ENCODE results near the gene COL11A2. TPM values are rescaled to one million over a fixed set of nuclear protein-coding genes. Genes with fewer than 3 reads are reported as not detected.
A peak's percentile ranks its signal among the peaks of the same experiment; 100 is the strongest.

The COL11A2 gene
- total RNA-seq, 1 donor from 2014 or later: 3.3 TPM

DNA sequence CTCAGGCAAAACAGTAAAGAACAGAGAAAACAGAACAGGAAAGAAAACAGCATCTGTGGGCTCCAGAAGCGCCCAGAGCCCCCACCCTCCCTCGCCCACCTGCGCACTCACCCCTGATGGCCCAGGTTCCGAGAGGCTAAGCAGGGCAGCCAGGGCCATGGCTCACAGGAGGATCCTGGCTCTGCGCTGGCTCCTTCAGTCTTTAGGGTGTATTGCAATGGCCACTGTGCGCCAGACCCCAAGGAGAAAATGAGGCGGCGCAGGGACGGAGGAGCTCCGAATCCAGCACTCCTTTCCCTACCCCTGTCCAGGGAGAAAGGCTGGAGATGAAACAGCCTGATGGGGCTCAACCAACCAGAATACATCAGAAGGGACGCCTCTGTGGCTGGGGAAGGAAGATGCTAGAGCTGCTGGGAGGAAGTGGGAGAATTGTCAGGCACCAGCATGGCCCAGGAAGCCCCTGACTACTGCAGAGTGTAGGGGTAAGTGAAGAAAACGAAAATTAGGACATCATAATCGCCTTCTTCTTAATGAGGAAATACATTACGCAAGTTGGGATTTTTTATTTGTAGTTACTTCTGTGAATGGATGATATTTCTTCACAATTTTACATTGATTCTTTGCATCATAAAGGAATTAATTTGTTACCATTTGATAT is 49.0 kb downstream of the COL11A2 start:
- H3K4me3 Mint-ChIP-seq (ENCODE audit: unreplicated experiment): no peak overlapping the region
- H3K27ac Mint-ChIP-seq (ENCODE audit: unreplicated experiment): no peak overlapping the region
- H3K27me3 Mint-ChIP-seq (ENCODE audit: unreplicated experiment): peaks cover 63% of the 10 kb centered on the region
- no peaks in the 10 kb centered on the region for H3K36me3 Mint-ChIP-seq (ENCODE audit: unreplicated experiment)
- TF ChIP-seq, protein P1, sequence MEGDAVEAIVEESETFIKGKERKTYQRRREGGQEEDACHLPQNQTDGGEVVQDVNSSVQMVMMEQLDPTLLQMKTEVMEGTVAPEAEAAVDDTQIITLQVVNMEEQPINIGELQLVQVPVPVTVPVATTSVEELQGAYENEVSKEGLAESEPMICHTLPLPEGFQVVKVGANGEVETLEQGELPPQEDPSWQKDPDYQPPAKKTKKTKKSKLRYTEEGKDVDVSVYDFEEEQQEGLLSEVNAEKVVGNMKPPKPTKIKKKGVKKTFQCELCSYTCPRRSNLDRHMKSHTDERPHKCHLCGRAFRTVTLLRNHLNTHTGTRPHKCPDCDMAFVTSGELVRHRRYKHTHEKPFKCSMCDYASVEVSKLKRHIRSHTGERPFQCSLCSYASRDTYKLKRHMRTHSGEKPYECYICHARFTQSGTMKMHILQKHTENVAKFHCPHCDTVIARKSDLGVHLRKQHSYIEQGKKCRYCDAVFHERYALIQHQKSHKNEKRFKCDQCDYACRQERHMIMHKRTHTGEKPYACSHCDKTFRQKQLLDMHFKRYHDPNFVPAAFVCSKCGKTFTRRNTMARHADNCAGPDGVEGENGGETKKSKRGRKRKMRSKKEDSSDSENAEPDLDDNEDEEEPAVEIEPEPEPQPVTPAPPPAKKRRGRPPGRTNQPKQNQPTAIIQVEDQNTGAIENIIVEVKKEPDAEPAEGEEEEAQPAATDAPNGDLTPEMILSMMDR (IDR thresholded peaks at IDR 0.05): peak; percentile 9
- no peaks in the 10 kb centered on the region for H3K4me1 Mint-ChIP-seq (ENCODE audit: unreplicated experiment)
- DNase-seq (ENCODE audit: extremely low spot score, unreplicated experiment): no peak
- H3K9me3 Mint-ChIP-seq (ENCODE audit: unreplicated experiment): no peaks in the 10 kb centered on the region

DNA sequence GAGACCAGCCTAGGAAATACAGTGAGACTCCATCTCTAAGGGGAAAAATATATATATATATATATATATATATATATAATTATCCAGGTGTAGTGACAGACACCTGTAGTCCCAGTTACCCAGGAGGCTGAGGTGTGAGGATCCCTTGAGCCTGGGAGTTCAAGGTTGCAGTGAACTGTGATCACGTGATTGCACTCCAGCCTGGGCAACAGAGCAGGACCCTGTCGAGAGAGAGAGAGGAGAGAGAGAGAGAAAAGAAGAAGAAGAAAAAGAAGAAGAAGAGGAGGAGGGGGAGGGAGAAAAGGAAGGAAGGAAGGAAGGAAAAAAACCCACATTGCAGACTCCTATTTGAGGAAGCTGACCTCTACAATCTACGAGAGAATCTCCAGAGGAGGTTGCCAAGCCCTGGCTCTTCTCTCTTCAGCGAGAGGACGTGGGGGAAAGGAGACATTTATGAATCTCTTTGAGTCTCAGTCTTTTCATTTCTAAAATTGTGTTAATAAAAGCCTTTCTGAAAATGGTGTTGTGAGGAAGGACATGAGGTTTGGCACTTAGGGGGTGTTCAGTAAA is 49.7 kb downstream of the COL11A2 start:
- TF ChIP-seq, protein P1 (IDR thresholded peaks at IDR 0.05): no peak
- no peaks in the 10 kb centered on the region for H3K36me3 Mint-ChIP-seq (ENCODE audit: unreplicated experiment)
- H3K4me3 Mint-ChIP-seq (ENCODE audit: unreplicated experiment): no peak overlapping the region
- no peak overlapping the region for H3K27ac Mint-ChIP-seq (ENCODE audit: unreplicated experiment)
- H3K4me1 Mint-ChIP-seq (ENCODE audit: unreplicated experiment): no peaks in the 10 kb centered on the region
- DNase-seq (ENCODE audit: extremely low spot score, unreplicated experiment): no peak
- H3K9me3 Mint-ChIP-seq (ENCODE audit: unreplicated experiment): no peaks in the 10 kb centered on the region
- H3K27me3 Mint-ChIP-seq (ENCODE audit: unreplicated experiment): peaks cover 59% of the 10 kb centered on the region

DNA sequence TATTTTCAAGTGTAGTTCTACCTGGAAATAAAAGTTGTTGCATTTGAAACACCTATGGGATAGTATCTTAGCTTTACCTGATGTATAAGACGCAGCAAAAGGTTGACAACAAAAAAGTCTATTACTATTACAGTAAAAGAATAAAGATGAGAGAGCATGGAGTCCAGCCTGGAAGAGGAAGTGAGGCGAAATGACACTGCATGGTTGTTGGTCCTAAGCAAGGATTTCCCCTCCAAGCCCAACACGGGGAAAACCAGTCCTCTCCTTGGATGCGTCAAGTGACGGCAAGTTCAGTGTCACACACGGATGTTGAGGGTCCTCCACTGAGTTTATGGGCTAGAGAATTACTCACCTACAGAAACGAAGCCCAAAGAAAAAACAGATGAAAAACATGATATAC is 51.7 kb downstream of the COL11A2 start:
- TF ChIP-seq, protein P1 (IDR thresholded peaks at IDR 0.05): no peak
- H3K4me1 Mint-ChIP-seq (ENCODE audit: unreplicated experiment): no peaks in the 10 kb centered on the region
- H3K27me3 Mint-ChIP-seq (ENCODE audit: unreplicated experiment): peaks cover 65% of the 10 kb centered on the region
- H3K4me3 Mint-ChIP-seq (ENCODE audit: unreplicated experiment): no peak overlapping the region
- H3K27ac Mint-ChIP-seq (ENCODE audit: unreplicated experiment): no peak overlapping the region
- no peak for DNase-seq (ENCODE audit: extremely low spot score, unreplicated experiment)
- no peaks in the 10 kb centered on the region for H3K36me3 Mint-ChIP-seq (ENCODE audit: unreplicated experiment)
- no peaks in the 10 kb centered on the region for H3K9me3 Mint-ChIP-seq (ENCODE audit: unreplicated experiment)

DNA sequence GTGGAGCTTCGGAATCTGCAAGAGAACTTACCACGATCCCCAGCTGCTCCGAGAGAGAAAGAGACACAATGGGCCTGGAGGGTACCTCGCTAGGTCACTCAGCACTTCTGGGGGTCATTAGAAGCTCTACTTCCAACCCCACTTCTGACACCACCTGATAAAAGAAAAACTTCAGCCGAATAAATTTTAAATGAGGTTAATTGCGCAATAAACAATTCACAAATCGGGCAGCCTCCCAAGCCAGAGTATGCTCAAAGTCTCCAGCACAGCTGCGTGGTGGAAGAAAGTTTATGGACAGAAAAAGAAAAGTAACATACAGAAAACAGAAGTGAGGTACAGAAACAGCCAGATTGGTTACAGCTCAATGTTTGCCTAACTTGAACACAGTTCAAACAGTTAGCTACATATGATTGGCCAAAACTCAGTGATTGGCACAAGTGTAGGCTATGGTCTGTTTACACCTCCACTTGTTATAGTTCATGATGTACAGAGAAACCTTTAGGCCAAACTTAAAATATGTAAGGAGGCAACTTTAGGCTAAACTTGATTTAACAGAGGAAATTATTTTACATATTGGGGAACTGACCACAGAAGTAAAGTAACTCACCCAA is 52.6 kb downstream of the COL11A2 start:
- Mint-ChIP-seq H3K27me3 (ENCODE audit: unreplicated experiment) (peaks cover 69% of the 10 kb centered on the region), H3K36me3 (ENCODE audit: unreplicated experiment) (no peaks in the 10 kb centered on the region), H3K9me3 (ENCODE audit: unreplicated experiment) (no peaks in the 10 kb centered on the region), H3K4me3 (ENCODE audit: unreplicated experiment) (no peak overlapping the region), H3K4me1 (ENCODE audit: unreplicated experiment) (no peaks in the 10 kb centered on the region), H3K27ac (ENCODE audit: unreplicated experiment) (no peak overlapping the region)
- DNase-seq (ENCODE audit: extremely low spot score, unreplicated experiment): no peak
- TF ChIP-seq, protein P1 (IDR thresholded peaks at IDR 0.05): no peak

DNA sequence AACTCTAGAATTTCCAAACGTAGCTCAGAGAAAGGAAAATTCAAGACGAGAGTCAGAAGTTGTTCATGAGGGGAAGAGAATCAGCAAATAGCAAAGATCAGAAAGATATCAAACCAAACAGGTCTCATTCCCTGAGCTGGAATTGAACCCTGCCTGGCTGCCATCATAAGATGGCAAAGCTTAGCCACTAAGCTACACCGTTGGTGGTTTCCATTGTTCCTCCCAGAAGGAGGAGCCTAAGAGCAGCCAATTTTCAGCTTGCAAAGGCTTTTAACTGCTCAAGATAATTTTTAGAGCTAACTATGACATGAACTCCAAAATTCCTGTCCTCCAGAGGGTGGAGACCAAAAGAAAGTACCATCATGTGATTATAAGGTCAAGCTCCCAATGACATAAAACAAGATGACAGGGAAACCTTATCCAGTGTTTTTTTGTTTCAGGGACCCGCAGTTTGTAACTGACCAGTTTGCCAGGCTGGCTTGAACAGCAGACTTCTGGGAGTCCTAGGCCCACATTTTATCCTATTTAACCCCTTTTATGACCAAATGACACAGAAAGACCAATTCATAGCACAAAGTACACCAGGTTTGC is 55.9 kb downstream of the COL11A2 start:
- H3K9me3 Mint-ChIP-seq (ENCODE audit: unreplicated experiment): no peaks in the 10 kb centered on the region
- H3K4me3 Mint-ChIP-seq (ENCODE audit: unreplicated experiment): no peak overlapping the region
- peaks cover 72% of the 10 kb centered on the region for H3K27me3 Mint-ChIP-seq (ENCODE audit: unreplicated experiment)
- H3K36me3 Mint-ChIP-seq (ENCODE audit: unreplicated experiment): no peaks in the 10 kb centered on the region
- TF ChIP-seq, protein P1 (IDR thresholded peaks at IDR 0.05): no peak
- H3K4me1 Mint-ChIP-seq (ENCODE audit: unreplicated experiment): no peaks in the 10 kb centered on the region
- no peak overlapping the region for H3K27ac Mint-ChIP-seq (ENCODE audit: unreplicated experiment)
- DNase-seq (ENCODE audit: extremely low spot score, unreplicated experiment): no peak
